ENCODE results near the gene RPS15. TPM values are rescaled to one million over a fixed set of nuclear protein-coding genes. Genes with fewer than 3 reads are reported as not detected.

The RPS15 gene
- total and polyA plus RNA-seq, 9 of the 15 experiments (the other 6 are each of a cell fraction or from before 2014, with no cell fraction given), result 605 to 2,791 (median 957) TPM

DNA sequence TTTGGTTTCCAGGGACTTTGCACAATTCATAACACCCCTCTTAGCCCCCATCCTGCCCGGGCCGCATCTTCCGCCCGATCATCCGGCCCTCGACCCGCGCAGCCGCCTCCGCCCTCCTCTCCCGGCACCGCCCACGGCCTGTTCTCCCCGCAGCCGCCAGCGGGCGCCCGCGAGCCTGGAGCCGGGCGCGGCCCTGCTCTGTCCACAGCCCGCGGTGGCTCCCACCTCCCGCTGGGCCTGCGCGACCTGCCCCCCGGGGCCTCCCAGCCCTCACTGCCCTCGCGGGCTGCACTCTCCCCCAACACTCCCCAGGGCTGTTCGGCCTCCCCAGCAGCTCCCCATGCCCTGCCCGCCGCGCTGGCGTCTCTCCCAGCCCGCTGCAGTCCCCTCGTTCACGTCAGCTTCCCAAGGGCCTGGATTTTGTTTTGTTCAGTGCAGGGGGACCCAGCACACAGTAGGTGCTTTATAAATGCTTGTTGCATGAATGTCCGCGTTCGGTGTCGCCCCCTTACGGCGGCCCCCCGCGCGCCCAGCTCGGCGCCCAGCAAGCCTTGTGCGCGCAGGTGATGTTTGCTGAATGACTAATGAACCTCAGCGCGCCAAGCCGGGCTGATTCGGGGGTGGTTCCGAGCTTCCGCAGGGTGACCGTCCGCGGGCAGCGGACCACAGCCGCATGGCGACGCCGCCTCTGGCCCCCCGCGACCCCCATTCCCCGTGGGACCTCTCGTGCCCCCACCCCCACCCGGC lies 7.2 kb downstream of the RPS15 start (continued):
- TF ChIP-seq, protein P1, sequence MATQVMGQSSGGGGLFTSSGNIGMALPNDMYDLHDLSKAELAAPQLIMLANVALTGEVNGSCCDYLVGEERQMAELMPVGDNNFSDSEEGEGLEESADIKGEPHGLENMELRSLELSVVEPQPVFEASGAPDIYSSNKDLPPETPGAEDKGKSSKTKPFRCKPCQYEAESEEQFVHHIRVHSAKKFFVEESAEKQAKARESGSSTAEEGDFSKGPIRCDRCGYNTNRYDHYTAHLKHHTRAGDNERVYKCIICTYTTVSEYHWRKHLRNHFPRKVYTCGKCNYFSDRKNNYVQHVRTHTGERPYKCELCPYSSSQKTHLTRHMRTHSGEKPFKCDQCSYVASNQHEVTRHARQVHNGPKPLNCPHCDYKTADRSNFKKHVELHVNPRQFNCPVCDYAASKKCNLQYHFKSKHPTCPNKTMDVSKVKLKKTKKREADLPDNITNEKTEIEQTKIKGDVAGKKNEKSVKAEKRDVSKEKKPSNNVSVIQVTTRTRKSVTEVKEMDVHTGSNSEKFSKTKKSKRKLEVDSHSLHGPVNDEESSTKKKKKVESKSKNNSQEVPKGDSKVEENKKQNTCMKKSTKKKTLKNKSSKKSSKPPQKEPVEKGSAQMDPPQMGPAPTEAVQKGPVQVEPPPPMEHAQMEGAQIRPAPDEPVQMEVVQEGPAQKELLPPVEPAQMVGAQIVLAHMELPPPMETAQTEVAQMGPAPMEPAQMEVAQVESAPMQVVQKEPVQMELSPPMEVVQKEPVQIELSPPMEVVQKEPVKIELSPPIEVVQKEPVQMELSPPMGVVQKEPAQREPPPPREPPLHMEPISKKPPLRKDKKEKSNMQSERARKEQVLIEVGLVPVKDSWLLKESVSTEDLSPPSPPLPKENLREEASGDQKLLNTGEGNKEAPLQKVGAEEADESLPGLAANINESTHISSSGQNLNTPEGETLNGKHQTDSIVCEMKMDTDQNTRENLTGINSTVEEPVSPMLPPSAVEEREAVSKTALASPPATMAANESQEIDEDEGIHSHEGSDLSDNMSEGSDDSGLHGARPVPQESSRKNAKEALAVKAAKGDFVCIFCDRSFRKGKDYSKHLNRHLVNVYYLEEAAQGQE (IDR thresholded peaks at IDR 0.05; ENCODE audit: borderline replicate concordance), result peak; percentile 71
- TF ChIP-seq, protein P1 (CRISPR knock-in tag; IDR thresholded peaks at IDR 0.05; ENCODE audit: low read depth), result peak; percentile 82
- TF ChIP-seq ZFX (CRISPR knock-in tag; IDR thresholded peaks at IDR 0.05) (peak; percentile 84), ZBED1 (IDR thresholded peaks at IDR 0.05) (no peak), RAD21 (CRISPR knock-in tag; conservative IDR thresholded peaks at IDR 0.05 in 1 of 2, IDR thresholded peaks at IDR 0.05 in 1 of 2) (peak; percentile 61), TCF7L2 (IDR thresholded peaks at IDR 0.05; ENCODE audit: low read depth, low read length) (no peak), SNRNP70 (optimal IDR thresholded peaks at IDR 0.05; ENCODE audit: low read depth, low read length) (no peak), PCBP2 (IDR thresholded peaks at IDR 0.05; ENCODE audit: low read depth, low read length, poor library complexity, severe bottlenecking) (no peak), POLR2B (IDR thresholded peaks at IDR 0.05; ENCODE audit: low read depth, partially characterized antibody) (no peak), JUN (IDR thresholded peaks at IDR 0.05; ENCODE audit: borderline replicate concordance, low read depth, low read length) (no peak), JUN (CRISPR knock-in tag; IDR thresholded peaks at IDR 0.05; ENCODE audit: borderline replicate concordance) (no peak)
- TF ChIP-seq, protein P2, sequence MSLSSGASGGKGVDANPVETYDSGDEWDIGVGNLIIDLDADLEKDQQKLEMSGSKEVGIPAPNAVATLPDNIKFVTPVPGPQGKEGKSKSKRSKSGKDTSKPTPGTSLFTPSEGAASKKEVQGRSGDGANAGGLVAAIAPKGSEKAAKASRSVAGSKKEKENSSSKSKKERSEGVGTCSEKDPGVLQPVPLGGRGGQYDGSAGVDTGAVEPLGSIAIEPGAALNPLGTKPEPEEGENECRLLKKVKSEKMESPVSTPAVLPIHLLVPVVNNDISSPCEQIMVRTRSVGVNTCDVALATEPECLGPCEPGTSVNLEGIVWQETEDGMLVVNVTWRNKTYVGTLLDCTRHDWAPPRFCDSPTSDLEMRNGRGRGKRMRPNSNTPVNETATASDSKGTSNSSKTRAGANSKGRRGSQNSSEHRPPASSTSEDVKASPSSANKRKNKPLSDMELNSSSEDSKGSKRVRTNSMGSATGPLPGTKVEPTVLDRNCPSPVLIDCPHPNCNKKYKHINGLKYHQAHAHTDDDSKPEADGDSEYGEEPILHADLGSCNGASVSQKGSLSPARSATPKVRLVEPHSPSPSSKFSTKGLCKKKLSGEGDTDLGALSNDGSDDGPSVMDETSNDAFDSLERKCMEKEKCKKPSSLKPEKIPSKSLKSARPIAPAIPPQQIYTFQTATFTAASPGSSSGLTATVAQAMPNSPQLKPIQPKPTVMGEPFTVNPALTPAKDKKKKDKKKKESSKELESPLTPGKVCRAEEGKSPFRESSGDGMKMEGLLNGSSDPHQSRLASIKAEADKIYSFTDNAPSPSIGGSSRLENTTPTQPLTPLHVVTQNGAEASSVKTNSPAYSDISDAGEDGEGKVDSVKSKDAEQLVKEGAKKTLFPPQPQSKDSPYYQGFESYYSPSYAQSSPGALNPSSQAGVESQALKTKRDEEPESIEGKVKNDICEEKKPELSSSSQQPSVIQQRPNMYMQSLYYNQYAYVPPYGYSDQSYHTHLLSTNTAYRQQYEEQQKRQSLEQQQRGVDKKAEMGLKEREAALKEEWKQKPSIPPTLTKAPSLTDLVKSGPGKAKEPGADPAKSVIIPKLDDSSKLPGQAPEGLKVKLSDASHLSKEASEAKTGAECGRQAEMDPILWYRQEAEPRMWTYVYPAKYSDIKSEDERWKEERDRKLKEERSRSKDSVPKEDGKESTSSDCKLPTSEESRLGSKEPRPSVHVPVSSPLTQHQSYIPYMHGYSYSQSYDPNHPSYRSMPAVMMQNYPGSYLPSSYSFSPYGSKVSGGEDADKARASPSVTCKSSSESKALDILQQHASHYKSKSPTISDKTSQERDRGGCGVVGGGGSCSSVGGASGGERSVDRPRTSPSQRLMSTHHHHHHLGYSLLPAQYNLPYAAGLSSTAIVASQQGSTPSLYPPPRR (CRISPR knock-in tag; IDR thresholded peaks at IDR 0.05; ENCODE audit: borderline replicate concordance), result no peak

All from K562 (cell line).